CD14-positive monocyte (primary cell): ENCODE results near the gene HRH2. TPM values are rescaled to one million over a fixed set of nuclear protein-coding genes. Genes with fewer than 3 reads are reported as not detected.

Experiments used
- DNase-seq, 3 donors: peaks; one replicate each; pipeline ENCODE4 v3.0.0-alpha.2; 2011 to 2022
- H2AFZ ChIP-seq: 2 replicates; pipeline ENCODE4 v1.6.0; 2012; ENCODE audit warnings: mild to moderate bottlenecking, low read depth, low read length, inconsistent platforms; ENCODE audit not compliant: insufficient read depth, poor library complexity, severe bottlenecking
- H3K27ac ChIP-seq, 2 donors: 1 replicate in 1 of 2; 2 replicates in 1 of 2; pipeline ENCODE4 v1.5.1; 2012 to 2013; ENCODE audit warnings: low read length in 2 of 2, control low read depth in 1 of 2, inconsistent platforms in 1 of 2, low read depth in 1 of 2, mild to moderate bottlenecking in 1 of 2
- H3K27me3 ChIP-seq, 2 donors: one replicate each; pipeline versions ENCODE4 v1.6.0 to v1.6.1; 2011 to 2013; ENCODE audit warnings: low read length in 2 of 2; ENCODE audit not compliant: control insufficient read depth in 2 of 2, insufficient read depth in 2 of 2
- H3K36me3 ChIP-seq, 2 donors: replicated peaks in 1 of 2; 1 replicate in 1 of 2; 2 replicates in 1 of 2; pipeline versions ENCODE4 v1.5.1 to v1.6.1; 2012 to 2013; ENCODE audit warnings: low read length in 2 of 2, control low read depth in 1 of 2, inconsistent platforms in 1 of 2, mild to moderate bottlenecking in 1 of 2; ENCODE audit not compliant: insufficient read depth in 2 of 2, control insufficient read depth in 1 of 2
- H3K4me1 ChIP-seq, 2 donors: 1 replicate in 1 of 2; 2 replicates in 1 of 2; pipeline versions ENCODE4 v1.5.1 to v1.6.1; 2012 to 2013; ENCODE audit warnings: low read length in 2 of 2, control low read depth in 1 of 2, inconsistent platforms in 1 of 2, mild to moderate bottlenecking in 1 of 2, moderate library complexity in 1 of 2; ENCODE audit not compliant: insufficient read depth in 2 of 2, control insufficient read depth in 1 of 2
- H3K4me2 ChIP-seq: replicated peaks from 2 replicates; pipeline ENCODE3; 2012; ENCODE audit warnings: low read length, moderate library complexity, mild to moderate bottlenecking; ENCODE audit not compliant: poor library complexity, severe bottlenecking; ENCODE audit errors: extremely low read depth
- H3K4me3 ChIP-seq, 3 experiments: fragments of 200-600 bp in 1 of 3; sonication (generic) in 1 of 3; replicated peaks in 1 of 3; 1 replicate in 2 of 3; 2 replicates in 1 of 3; pipeline ENCODE4 v1.5.1; 2011 to 2013; ENCODE audit warnings: low read length in 3 of 3, mild to moderate bottlenecking in 3 of 3, control low read depth in 2 of 3, low read depth in 2 of 3, inconsistent platforms in 1 of 3, moderate library complexity in 1 of 3
- H3K79me2 ChIP-seq: 2 replicates; pipeline ENCODE4 v1.6.0; 2012; ENCODE audit warnings: mild to moderate bottlenecking, control low read depth, inconsistent platforms, low read length, moderate library complexity; ENCODE audit not compliant: insufficient read depth
- H3K9ac ChIP-seq: 2 replicates; pipeline ENCODE4 v1.6.0; 2017; ENCODE audit warnings: low read length, mild to moderate bottlenecking; ENCODE audit not compliant: insufficient read depth, poor library complexity, severe bottlenecking
- H3K9me3 ChIP-seq, 2 donors: replicated peaks in 1 of 2; 1 replicate in 1 of 2; 2 replicates in 1 of 2; pipeline versions ENCODE4 v1.5.1 to v1.6.1; 2012 to 2013; ENCODE audit warnings: low read length in 2 of 2, control low read depth in 1 of 2; ENCODE audit not compliant: control insufficient read depth in 1 of 2, insufficient read depth in 1 of 2
- H4K20me1 ChIP-seq: 2 replicates; pipeline ENCODE4 v1.6.0; 2012; ENCODE audit warnings: mild to moderate bottlenecking, low read length, control low read depth, moderate library complexity; ENCODE audit not compliant: insufficient read depth
- H3K27ac Mint-ChIP-seq, 7 donors: one replicate each; pipeline ENCODE4 v1.8.0; 2020; ENCODE audit warnings: mild to moderate bottlenecking in 7 of 7, mixed read lengths in 7 of 7, moderate library complexity in 6 of 7, inconsistent platforms in 2 of 7
- H3K27me3 Mint-ChIP-seq, 3 donors: one replicate each; pipeline ENCODE4 v1.8.0; 2021 to 2022; ENCODE audit warnings: low read depth in 3 of 3, mild to moderate bottlenecking in 3 of 3, mixed read lengths in 3 of 3, moderate library complexity in 3 of 3, inconsistent platforms in 1 of 3
- H3K36me3 Mint-ChIP-seq, 2 donors: one replicate each; pipeline ENCODE4 v1.8.0; 2020; ENCODE audit warnings: mixed read lengths in 2 of 2, inconsistent platforms in 1 of 2, mild to moderate bottlenecking in 1 of 2
- H3K4me1 Mint-ChIP-seq: one replicate; pipeline ENCODE4 v1.8.0; 2020; ENCODE audit warnings: mild to moderate bottlenecking, mixed read lengths
- H3K4me3 Mint-ChIP-seq, 2 donors: one replicate each; pipeline ENCODE4 v1.8.0; 2020; ENCODE audit warnings: mild to moderate bottlenecking in 2 of 2, mixed read lengths in 2 of 2, moderate library complexity in 1 of 2
- H3K9me3 Mint-ChIP-seq, 7 donors: one replicate each; pipeline ENCODE4 v1.8.0; 2020 to 2022; ENCODE audit warnings: mixed read lengths in 7 of 7, mild to moderate bottlenecking in 6 of 7, moderate library complexity in 6 of 7, inconsistent platforms in 2 of 7
- WGBS: methylation state at CpG from one replicate; pipeline ENCODE4 v1.1.5; 2013; ENCODE audit warnings: missing lambda C conversion rate; ENCODE audit not compliant: insufficient coverage; 5-methylcytosine and 5-hydroxymethylcytosine counted together
- intact Hi-C, 2 donors: fragments of 100-400 bp; cut with micrococcal nuclease; formaldehyde crosslinking; loops; one replicate each; pipeline versions ENCODE4 v1.15.0 to v1.15.1; 2023
- polyA plus RNA-seq, 3 donors: library from polyadenylated mRNA; depleted of rRNA in 1 of 3; unstranded in 2 of 3; stranded (reverse) in 1 of 3; fragments of 300-500 nt in 2 of 3; fragments of >200 nt in 1 of 3; fragmentation: Illumina TruSeq in 2 of 3; gene quantifications; 1 replicate in 2 of 3; 2 replicates in 1 of 3; pipeline ENCODE4 v1.2.3, GENCODE V29; 2012 to 2021
- TF ChIP-seq, protein P1 (sequence below): fragments of 200-600 bp; IDR thresholded peaks from one replicate; pipeline ENCODE4 v1.8.0; 2022; ENCODE audit warnings: antibody characterized with exemption, mild to moderate bottlenecking

Gene HRH2
- polyA plus RNA-seq, 3 donors, result 10.6 to 71.7 (median 25.5) TPM

DNA sequence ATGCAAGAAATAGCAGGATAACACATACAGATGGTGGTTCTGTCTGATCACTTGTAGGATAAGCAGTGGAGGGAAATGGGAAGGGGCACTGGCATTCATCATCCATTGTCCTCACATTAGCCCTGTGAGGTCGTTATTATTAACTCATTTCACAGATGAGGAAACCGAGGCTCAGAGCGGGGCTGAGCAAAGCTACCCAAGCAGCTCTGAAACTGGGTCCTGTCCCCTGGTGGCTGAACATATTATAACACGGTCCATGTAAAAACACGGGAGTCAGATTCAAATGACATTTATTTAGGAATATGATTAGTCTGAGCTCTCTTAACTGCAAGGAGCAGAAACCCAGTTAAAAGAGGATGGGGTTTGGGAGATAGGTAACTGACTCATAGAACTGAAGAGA lies 43.1 kb downstream of the HRH2 start:
- H3K4me3 Mint-ChIP-seq, result no peak overlapping the region
- Histone ChIP-seq H4K20me1 (peaks cover 92% of the 10 kb centered on the region), H2AFZ (no peak overlapping the region), H3K4me2 (no peak overlapping the region), H3K9ac (no peak overlapping the region), H3K36me3 (peaks cover 60 to 80% of the 10 kb centered on the region in 2 donors), H3K9me3 (no peaks in the 10 kb centered on the region), H3K79me2 (peaks cover 96% of the 10 kb centered on the region), H3K27me3 (no peaks in the 10 kb centered on the region), H3K4me3 (no peak overlapping the region), H3K27ac (peak overlapping the region in 1 of 2 donors; percentile 11), H3K4me1 (peaks cover 11 to 14% of the 10 kb centered on the region in 2 donors)
- peaks cover 56 to 81% of the 10 kb centered on the region in 2 donors for H3K36me3 Mint-ChIP-seq
- H3K9me3 Mint-ChIP-seq, result no peaks in the 10 kb centered on the region
- intact Hi-C loops, result no loop called here
- H3K27ac Mint-ChIP-seq, result peak overlapping the region in 3 of 7 donors; percentile 13 to 68 (median 64)
- peaks cover 14% of the 10 kb centered on the region for H3K4me1 Mint-ChIP-seq
- 94% methylated on average over 5 of the region's 5 CpGs for WGBS
- no peak for DNase-seq
- H3K27me3 Mint-ChIP-seq, result no peaks in the 10 kb centered on the region
- TF ChIP-seq, protein P1, sequence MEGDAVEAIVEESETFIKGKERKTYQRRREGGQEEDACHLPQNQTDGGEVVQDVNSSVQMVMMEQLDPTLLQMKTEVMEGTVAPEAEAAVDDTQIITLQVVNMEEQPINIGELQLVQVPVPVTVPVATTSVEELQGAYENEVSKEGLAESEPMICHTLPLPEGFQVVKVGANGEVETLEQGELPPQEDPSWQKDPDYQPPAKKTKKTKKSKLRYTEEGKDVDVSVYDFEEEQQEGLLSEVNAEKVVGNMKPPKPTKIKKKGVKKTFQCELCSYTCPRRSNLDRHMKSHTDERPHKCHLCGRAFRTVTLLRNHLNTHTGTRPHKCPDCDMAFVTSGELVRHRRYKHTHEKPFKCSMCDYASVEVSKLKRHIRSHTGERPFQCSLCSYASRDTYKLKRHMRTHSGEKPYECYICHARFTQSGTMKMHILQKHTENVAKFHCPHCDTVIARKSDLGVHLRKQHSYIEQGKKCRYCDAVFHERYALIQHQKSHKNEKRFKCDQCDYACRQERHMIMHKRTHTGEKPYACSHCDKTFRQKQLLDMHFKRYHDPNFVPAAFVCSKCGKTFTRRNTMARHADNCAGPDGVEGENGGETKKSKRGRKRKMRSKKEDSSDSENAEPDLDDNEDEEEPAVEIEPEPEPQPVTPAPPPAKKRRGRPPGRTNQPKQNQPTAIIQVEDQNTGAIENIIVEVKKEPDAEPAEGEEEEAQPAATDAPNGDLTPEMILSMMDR, result peak; percentile 71

DNA sequence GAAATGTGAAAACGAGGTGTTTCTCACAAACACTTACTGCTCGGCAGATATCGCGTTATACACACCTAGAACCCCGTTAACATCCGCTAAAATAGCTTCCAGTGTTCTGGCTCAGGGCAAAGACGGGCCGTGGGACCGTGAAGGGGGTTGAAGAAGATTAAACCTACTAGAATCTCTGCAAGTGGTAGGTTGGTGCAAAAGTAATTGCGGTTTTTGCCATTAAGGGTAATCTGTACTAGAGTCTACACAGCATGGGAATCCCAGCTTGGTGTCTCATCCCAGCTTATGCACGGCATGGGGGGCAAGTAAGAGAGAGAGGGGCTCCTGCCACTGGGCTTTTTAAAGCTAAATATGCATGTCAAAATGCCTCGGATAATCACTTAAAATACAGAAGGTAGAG lies 43.9 kb downstream of the HRH2 start:
- no peak overlapping the region for H3K4me2 ChIP-seq
- no peak overlapping the region for H3K9ac ChIP-seq
- TF ChIP-seq, protein P1, result no peak
- H3K4me1 ChIP-seq, result peaks cover 3 to 6% of the 10 kb centered on the region in 2 donors
- DNase-seq, result no peak
- no peak overlapping the region for H2AFZ ChIP-seq
- no peak overlapping the region for H3K27ac ChIP-seq
- Mint-ChIP-seq H3K36me3 (peaks cover 61 to 82% of the 10 kb centered on the region in 2 donors), H3K4me1 (peaks cover 6% of the 10 kb centered on the region), H3K4me3 (no peak overlapping the region), H3K27ac (no peak overlapping the region), H3K9me3 (no peaks in the 10 kb centered on the region), H3K27me3 (no peaks in the 10 kb centered on the region)
- no peaks in the 10 kb centered on the region for H3K27me3 ChIP-seq
- intact Hi-C loops, result no loop called here
- H3K36me3 ChIP-seq, result peaks cover 68 to 88% of the 10 kb centered on the region in 2 donors
- peaks cover 99% of the 10 kb centered on the region for H4K20me1 ChIP-seq
- H3K4me3 ChIP-seq, result no peak overlapping the region
- 100% methylated on average over 2 of the region's 12 CpGs for WGBS
- H3K9me3 ChIP-seq, result no peaks in the 10 kb centered on the region
- H3K79me2 ChIP-seq, result peaks cover 94% of the 10 kb centered on the region
